ENCODE results near the gene DACH2. TPM values are rescaled to one million over a fixed set of nuclear protein-coding genes. Genes with fewer than 3 reads are reported as not detected.

DACH2 gene
- total and polyA plus RNA-seq, 2 of the 4 experiments (the other 2 are of a cell fraction): 2.8 to 3.8 TPM

DNA sequence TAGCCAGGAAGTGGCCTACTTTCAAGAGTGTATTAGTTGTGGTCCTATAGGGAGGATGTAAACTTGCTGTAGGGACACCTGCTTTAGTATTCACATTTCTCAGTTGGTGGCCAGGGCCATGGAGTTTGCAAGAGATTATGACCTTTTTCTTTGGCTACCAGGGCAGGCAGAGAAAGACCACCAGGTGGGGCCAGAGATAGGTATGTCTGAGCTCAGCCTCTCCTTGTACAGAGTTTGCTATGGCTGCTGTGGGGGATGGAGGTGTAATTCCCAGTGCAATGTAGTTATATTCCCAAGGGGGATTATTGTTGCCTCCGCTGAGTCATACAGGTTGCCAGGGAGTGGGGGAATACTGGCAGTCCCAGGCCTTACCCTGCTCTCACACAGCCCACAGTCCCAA is 26.3 kb upstream of the DACH2 start:
- no peak overlapping the region for H3K27ac ChIP-seq (ENCODE audit: insufficient read depth, low read length)
- no peak overlapping the region for H3K18ac ChIP-seq (ENCODE audit: low read depth, low read length)
- H2AK9ac ChIP-seq (replicated peaks; ENCODE audit: low read depth, low read length, poor library complexity): no peak overlapping the region
- no peak for ATAC-seq (ENCODE audit: low read depth)
- no peaks in the 10 kb centered on the region for H3K36me3 ChIP-seq (ENCODE audit: control insufficient read depth, insufficient read depth, low read length)
- POLR2A ChIA-PET (ENCODE audit: unreplicated experiment): no interaction called here
- dilution Hi-C loops (cut with HindIII; ENCODE audit: low sequenced_read_pairs, unreplicated experiment) (no loop called here), in situ Hi-C loops (cut with MboI; ENCODE audit: low sequenced_read_pairs) (no loop called here), intact Hi-C loops (cut with micrococcal nuclease) (no loop called here)
- no CpG with 5 or more reads among the region's 1 CpG for WGBS, 2 experiments (ENCODE audit: extremely low coverage in 2 of 2, insufficient read length in 1 of 2)
- H3K79me1 ChIP-seq (ENCODE audit: low read depth in 1 of 2, low read length in 2 of 2): no peaks in the 10 kb centered on the region
- H3K9me1 ChIP-seq (ENCODE audit: insufficient read depth, low read length): no peaks in the 10 kb centered on the region
- no peak overlapping the region for H3K23ac ChIP-seq (ENCODE audit: low read depth, low read length)
- H3K4me1 ChIP-seq (ENCODE audit: control insufficient read depth, insufficient read depth, low read length): no peaks in the 10 kb centered on the region
- no peak overlapping the region for H3K4me3 ChIP-seq (ENCODE audit: insufficient read depth, low read depth, low read length)
- no peak overlapping the region for H4K8ac ChIP-seq (ENCODE audit: low read depth in 2 of 2, low read length in 2 of 2)
- no peak overlapping the region for H3K9ac ChIP-seq (ENCODE audit: low read depth, low read length)
- BruUV-seq (replicated peaks): no TSS peak
- H3K4me2 ChIP-seq (ENCODE audit: low read depth, low read length): no peak overlapping the region
- no peak overlapping the region for H2BK120ac ChIP-seq (ENCODE audit: low read depth, low read length)
- H4K5ac ChIP-seq (ENCODE audit: low read depth, low read length): no peak overlapping the region
- no peak overlapping the region for H3K56ac ChIP-seq (ENCODE audit: extremely low read depth, insufficient read depth, low read length)
- H3K14ac ChIP-seq (replicated peaks; ENCODE audit: low read depth, low read length): no peak overlapping the region
- H2AK5ac ChIP-seq (ENCODE audit: low read depth, low read length): no peak overlapping the region
- H2BK20ac ChIP-seq (ENCODE audit: low read depth, low read length): no peak overlapping the region
- no peaks in the 10 kb centered on the region for H3K9me3 ChIP-seq (ENCODE audit: control insufficient read depth, insufficient read depth, low read length)
- H3K4ac ChIP-seq (ENCODE audit: low read depth, low read length): no peak overlapping the region
- CTCF ChIA-PET: no interaction called here
- H2BK15ac ChIP-seq (ENCODE audit: low read depth, low read length): no peak overlapping the region
- no peak for DNase-seq
- TF ChIP-seq NFE2L2 (IDR thresholded peaks at IDR 0.05; ENCODE audit: low read depth, low read length): no peak
- H4K91ac ChIP-seq (ENCODE audit: insufficient read depth, low read depth, low read length): no peak overlapping the region
- no peak overlapping the region for H2BK5ac ChIP-seq (ENCODE audit: low read depth, low read length, poor library complexity, severe bottlenecking)
- H2AFZ ChIP-seq (replicated peaks; ENCODE audit: low read length, poor library complexity): no peak overlapping the region
- H4K20me1 ChIP-seq (ENCODE audit: insufficient read depth, low read length): no peaks in the 10 kb centered on the region
- no peaks in the 10 kb centered on the region for H3K27me3 ChIP-seq (ENCODE audit: control insufficient read depth, insufficient read depth, low read length)

Data from IMR-90 (cell line).